ENCODE measurements around the gene ZNF236.

ZNF236 gene

GRCh38 chr18:77002496-77002895 lies 180.1 kb downstream of the ZNF236 start:
- no peaks in the 10 kb centered on the region for H3K27me3 ChIP-seq (ENCODE audit: insufficient read depth, low read length)
- H3K4me2 ChIP-seq (ENCODE audit: low read length) = peak overlapping the region; percentile 21; the same call in 1 of the 2 replicates
- no peak overlapping the region for H3K4me3 ChIP-seq (ENCODE audit: low read depth, low read length, poor library complexity, severe bottlenecking)
- H3K27ac ChIP-seq (ENCODE audit: low read depth, low read length, poor library complexity, severe bottlenecking) = peak overlapping the region; percentile 81
- no peaks in the 10 kb centered on the region for H3K9me2 ChIP-seq (ENCODE audit: low read depth, low read length)
- no peaks in the 10 kb centered on the region for H3K9me3 ChIP-seq (ENCODE audit: low read length)
- H4K20me1 ChIP-seq (ENCODE audit: insufficient read depth, low read length) = no peaks in the 10 kb centered on the region
- no peak overlapping the region for H2AFZ ChIP-seq (ENCODE audit: low read length)
- no peaks in the 10 kb centered on the region for H3K79me2 ChIP-seq (ENCODE audit: insufficient read depth, low read length)
- H3F3A ChIP-seq (ENCODE audit: insufficient read depth, low read length) = no peaks in the 10 kb centered on the region
- no peaks in the 10 kb centered on the region for H3K36me3 ChIP-seq (ENCODE audit: insufficient read depth, low read length)
- H3K4me1 ChIP-seq (ENCODE audit: insufficient read depth, low read length, severe bottlenecking) = peaks cover 72% of the 10 kb centered on the region
- H3K9ac ChIP-seq (ENCODE audit: low read length) = peak overlapping the region; percentile 10; the same call in 1 of the 2 replicates
- TF ChIP-seq, protein P1, sequence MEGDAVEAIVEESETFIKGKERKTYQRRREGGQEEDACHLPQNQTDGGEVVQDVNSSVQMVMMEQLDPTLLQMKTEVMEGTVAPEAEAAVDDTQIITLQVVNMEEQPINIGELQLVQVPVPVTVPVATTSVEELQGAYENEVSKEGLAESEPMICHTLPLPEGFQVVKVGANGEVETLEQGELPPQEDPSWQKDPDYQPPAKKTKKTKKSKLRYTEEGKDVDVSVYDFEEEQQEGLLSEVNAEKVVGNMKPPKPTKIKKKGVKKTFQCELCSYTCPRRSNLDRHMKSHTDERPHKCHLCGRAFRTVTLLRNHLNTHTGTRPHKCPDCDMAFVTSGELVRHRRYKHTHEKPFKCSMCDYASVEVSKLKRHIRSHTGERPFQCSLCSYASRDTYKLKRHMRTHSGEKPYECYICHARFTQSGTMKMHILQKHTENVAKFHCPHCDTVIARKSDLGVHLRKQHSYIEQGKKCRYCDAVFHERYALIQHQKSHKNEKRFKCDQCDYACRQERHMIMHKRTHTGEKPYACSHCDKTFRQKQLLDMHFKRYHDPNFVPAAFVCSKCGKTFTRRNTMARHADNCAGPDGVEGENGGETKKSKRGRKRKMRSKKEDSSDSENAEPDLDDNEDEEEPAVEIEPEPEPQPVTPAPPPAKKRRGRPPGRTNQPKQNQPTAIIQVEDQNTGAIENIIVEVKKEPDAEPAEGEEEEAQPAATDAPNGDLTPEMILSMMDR (IDR thresholded peaks at IDR 0.05; ENCODE audit: low read length) = no peak

DNA sequence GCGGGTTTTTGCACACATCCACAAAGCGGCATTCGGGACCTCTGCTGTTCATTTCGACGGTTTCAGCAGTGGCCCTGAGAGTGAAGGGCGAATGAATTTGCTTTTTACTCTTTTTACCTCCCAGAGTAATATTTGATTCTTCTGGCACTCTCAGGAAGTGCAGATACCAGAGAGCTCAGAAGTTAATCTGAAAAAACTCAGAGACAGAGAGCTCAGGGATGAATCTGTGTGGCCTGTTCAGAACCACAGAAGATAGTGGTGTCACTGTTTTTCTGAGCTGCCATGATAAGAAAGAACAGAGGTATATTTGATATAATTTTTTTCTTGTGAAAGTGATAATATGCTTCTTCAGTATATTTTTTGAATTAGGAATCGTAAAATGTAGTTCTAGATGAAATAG lies 181.0 kb downstream of the ZNF236 start:
- H3K36me3 ChIP-seq (ENCODE audit: insufficient read depth, low read length) = no peaks in the 10 kb centered on the region
- H3K27me3 ChIP-seq (ENCODE audit: insufficient read depth, low read length) = no peaks in the 10 kb centered on the region
- peak overlapping the region; percentile 15; the same call in 1 of the 2 replicates for H3K4me2 ChIP-seq (ENCODE audit: low read length)
- TF ChIP-seq, protein P1 (IDR thresholded peaks at IDR 0.05; ENCODE audit: low read length) = no peak
- TF ChIP-seq EZH2 (IDR thresholded peaks at IDR 0.05; ENCODE audit: borderline replicate concordance, low read length) = no peak
- peak overlapping the region; percentile 8; the same call in 1 of the 2 replicates for H3K9ac ChIP-seq (ENCODE audit: low read length)
- peaks cover 79% of the 10 kb centered on the region for H3K4me1 ChIP-seq (ENCODE audit: insufficient read depth, low read length, severe bottlenecking)
- no peaks in the 10 kb centered on the region for H3K9me2 ChIP-seq (ENCODE audit: low read depth, low read length)
- peak overlapping the region; percentile 81 for H3K27ac ChIP-seq (ENCODE audit: low read depth, low read length, poor library complexity, severe bottlenecking)
- H4K20me1 ChIP-seq (ENCODE audit: insufficient read depth, low read length) = no peaks in the 10 kb centered on the region
- H3F3A ChIP-seq (ENCODE audit: insufficient read depth, low read length) = no peaks in the 10 kb centered on the region
- no peak overlapping the region for H2AFZ ChIP-seq (ENCODE audit: low read length)
- no peaks in the 10 kb centered on the region for H3K79me2 ChIP-seq (ENCODE audit: insufficient read depth, low read length)
- H3K9me3 ChIP-seq (ENCODE audit: low read length) = no peaks in the 10 kb centered on the region
- H3K4me3 ChIP-seq (ENCODE audit: low read depth, low read length, poor library complexity, severe bottlenecking) = no peak overlapping the region

DNA sequence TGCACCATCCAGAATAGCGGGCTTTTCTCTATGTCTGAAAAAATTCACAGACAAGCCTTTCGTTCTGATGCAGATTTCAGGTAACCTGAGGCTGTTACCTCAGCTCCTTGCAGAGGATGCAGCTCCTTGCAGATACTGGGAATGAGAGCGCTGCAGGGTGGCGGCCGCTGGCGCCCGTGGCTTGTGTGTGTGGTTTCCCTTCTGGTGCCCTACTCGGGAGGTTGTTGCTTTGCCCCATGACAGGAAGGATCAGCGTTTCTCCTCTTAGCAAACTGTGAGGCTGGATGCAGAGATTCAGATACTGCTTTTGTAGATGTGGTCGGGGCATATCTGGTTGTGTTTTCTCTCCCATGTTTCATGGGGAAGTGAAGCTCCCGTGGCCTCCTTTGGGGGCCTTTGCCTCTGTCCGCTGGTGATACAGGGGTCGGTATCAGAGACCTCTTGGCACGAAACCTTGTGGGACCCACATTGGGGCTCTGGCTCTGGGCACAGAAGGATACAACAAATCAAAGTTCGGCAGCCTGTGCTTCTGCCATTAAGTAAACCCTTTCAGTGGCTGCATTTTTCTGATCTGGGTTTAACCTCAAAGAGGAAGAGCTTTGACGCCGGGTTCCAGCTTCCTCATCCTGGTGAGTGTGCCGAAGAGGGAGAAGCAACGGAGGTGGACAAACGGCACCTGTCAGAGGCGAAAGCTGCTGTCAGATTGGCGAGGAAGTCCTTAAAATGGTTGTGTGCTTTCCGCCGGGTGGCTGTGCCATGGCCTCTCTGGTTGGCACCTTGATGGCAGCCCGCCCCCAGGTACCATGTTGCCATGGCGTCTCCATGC lies 182.4 kb downstream of the ZNF236 start:
- H3K4me3 ChIP-seq (ENCODE audit: low read depth, low read length, poor library complexity, severe bottlenecking) = peak overlapping the region; percentile 19
- peaks cover 79% of the 10 kb centered on the region for H3K4me1 ChIP-seq (ENCODE audit: insufficient read depth, low read length, severe bottlenecking)
- no peaks in the 10 kb centered on the region; the same call in 1 of the 2 replicates for H3K36me3 ChIP-seq (ENCODE audit: insufficient read depth, low read length)
- H3K27me3 ChIP-seq (ENCODE audit: insufficient read depth, low read length) = no peaks in the 10 kb centered on the region
- H3K79me2 ChIP-seq (ENCODE audit: insufficient read depth, low read length) = no peaks in the 10 kb centered on the region
- H3K9me2 ChIP-seq (ENCODE audit: low read depth, low read length) = no peaks in the 10 kb centered on the region
- H2AFZ ChIP-seq (ENCODE audit: low read length) = no peak overlapping the region
- H3K27ac ChIP-seq (ENCODE audit: low read depth, low read length, poor library complexity, severe bottlenecking) = peak overlapping the region; percentile 81
- H3F3A ChIP-seq (ENCODE audit: insufficient read depth, low read length) = no peaks in the 10 kb centered on the region
- no peaks in the 10 kb centered on the region for H4K20me1 ChIP-seq (ENCODE audit: insufficient read depth, low read length)
- no peaks in the 10 kb centered on the region for H3K9me3 ChIP-seq (ENCODE audit: low read length)
- no peak for TF ChIP-seq EZH2 (IDR thresholded peaks at IDR 0.05; ENCODE audit: borderline replicate concordance, low read length)
- TF ChIP-seq, protein P1 (IDR thresholded peaks at IDR 0.05; ENCODE audit: low read length) = no peak
- H3K4me2 ChIP-seq (ENCODE audit: low read length) = peak overlapping the region; percentile 55
- peak overlapping the region; percentile 42; the same call in 1 of the 2 replicates for H3K9ac ChIP-seq (ENCODE audit: low read length)
